CD4-positive, alpha-beta memory T cell (primary cell): Measurements from ENCODE around the gene OSGIN1. TPM values are rescaled to one million over a fixed set of nuclear protein-coding genes. Genes with fewer than 3 reads are reported as not detected.
A peak's percentile ranks its signal among the peaks of the same experiment; 100 is the strongest.
"Not testable (repeated sequence)": the region's sequence is repeated elsewhere in the genome, so short reads cannot be mapped to it uniquely, and the experiment has no call there.

Experiments used
- CTCF ChIA-PET: fragments of 350-600 bp; sonication (Branson Sonifier 250); formaldehyde crosslinking; loops from one replicate; lab custom pipeline; 2021; ENCODE audit warnings: inconsistent platforms; ENCODE audit not compliant: partially characterized antibody; lab: Charles Lee
- POLR2A ChIA-PET: fragments of 350-600 bp; sonication (Branson Sonifier 250); formaldehyde crosslinking; loops from one replicate; lab custom pipeline; 2021; ENCODE audit not compliant: partially characterized antibody; lab: Charles Lee
- DNase-seq, 5 donors: peaks; one replicate each; pipeline versions ENCODE4 v3.0.0 to v3.0.0-alpha.2; 2020 to 2022; ENCODE audit warnings: mixed read lengths in 1 of 5
- H3K27ac ChIP-seq: one replicate; pipeline ENCODE4 v1.7.0; 2013; ENCODE audit warnings: low read depth, low read length
- H3K27me3 ChIP-seq: 2 replicates; pipeline ENCODE4 v1.7.0; 2013; ENCODE audit warnings: mild to moderate bottlenecking, low read length, moderate library complexity; ENCODE audit not compliant: insufficient read depth
- H3K36me3 ChIP-seq: 2 replicates; pipeline ENCODE4 v1.7.0; 2013; ENCODE audit warnings: mild to moderate bottlenecking, low read length, moderate library complexity; ENCODE audit not compliant: insufficient read depth
- H3K4me1 ChIP-seq: 2 replicates; pipeline ENCODE4 v1.7.0; 2013; ENCODE audit warnings: mild to moderate bottlenecking, low read length, moderate library complexity; ENCODE audit not compliant: insufficient read depth
- H3K4me3 ChIP-seq, 2 donors: one replicate each; pipeline ENCODE4 v1.7.0; 2013; ENCODE audit warnings: low read length in 2 of 2, mild to moderate bottlenecking in 1 of 2
- H3K9me3 ChIP-seq, 2 donors: one replicate each; pipeline ENCODE4 v1.7.0; 2013; ENCODE audit warnings: low read length in 2 of 2, control low read depth in 1 of 2; ENCODE audit not compliant: control insufficient read depth in 1 of 2
- H3K27ac Mint-ChIP-seq, 7 donors: one replicate each; pipeline ENCODE4 v1.8.0; 2020 to 2021; ENCODE audit warnings: mixed read lengths in 7 of 7, mild to moderate bottlenecking in 6 of 7, inconsistent platforms in 3 of 7, moderate library complexity in 3 of 7
- H3K27me3 Mint-ChIP-seq, 2 donors: one replicate each; pipeline ENCODE4 v1.8.0; 2020 to 2021; ENCODE audit warnings: mixed read lengths in 2 of 2
- H3K36me3 Mint-ChIP-seq, 2 donors: one replicate each; pipeline ENCODE4 v1.8.0; 2020 to 2021; ENCODE audit warnings: mixed read lengths in 2 of 2, inconsistent platforms in 1 of 2, mild to moderate bottlenecking in 1 of 2
- H3K4me1 Mint-ChIP-seq, 4 donors: one replicate each; pipeline ENCODE4 v1.8.0; 2020 to 2021; ENCODE audit warnings: mixed read lengths in 4 of 4, mild to moderate bottlenecking in 1 of 4
- H3K4me3 Mint-ChIP-seq, 8 donors: one replicate each; pipeline ENCODE4 v1.8.0; 2020 to 2021; ENCODE audit warnings: mixed read lengths in 8 of 8, mild to moderate bottlenecking in 7 of 8, moderate library complexity in 6 of 8, inconsistent platforms in 3 of 8
- H3K9me3 Mint-ChIP-seq, 8 donors: one replicate each; pipeline ENCODE4 v1.8.0; 2020 to 2021; ENCODE audit warnings: mixed read lengths in 8 of 8, mild to moderate bottlenecking in 5 of 8, inconsistent platforms in 3 of 8, moderate library complexity in 1 of 8
- intact Hi-C: fragments of 100-400 bp; cut with micrococcal nuclease; formaldehyde crosslinking; loops from one replicate; pipeline ENCODE4 v1.15.1; 2023
- polyA plus RNA-seq, 2 donors: library from polyadenylated mRNA; unstranded; fragments of 300-500 nt; fragmentation: Illumina TruSeq; gene quantifications; one replicate each; pipeline ENCODE4 v1.2.3, GENCODE V29; 2021
- total RNA-seq, 2 experiments: library from RNA; stranded (reverse); gene quantifications; one replicate each; pipeline ENCODE4 v1.2.3, GENCODE V29; 2021

OSGIN1 gene
- total and polyA plus RNA-seq, 4 experiments from 2014 or later = 0.28 to 1.2 (median 1.1) TPM; not detected in 1

- POLR2A ChIA-PET = interaction anchor here (0.6 kb wide), 1 partner anchor 47 kb away, joined by 3 read pairs; no protein-coding TSS in a partner anchor
- CTCF ChIA-PET = no interaction called here
- no peak overlapping the region for H3K4me3 ChIP-seq
Observed at GRCh38 chr16:83948914-83949723, 3.9 kb upstream of the OSGIN1 start.

GRCh38 chr16:83949724-83950001 is 3.4 kb upstream of the OSGIN1 start:
- H3K27me3 Mint-ChIP-seq = peaks cover 6 to 7% of the 10 kb centered on the region in 2 donors
- peaks cover 0 to 8% (median 4%) of the 10 kb centered on the region in 4 donors for H3K4me1 Mint-ChIP-seq
- ChIA-PET POLR2A (no interaction called here), CTCF (no interaction called here)
- H3K27ac ChIP-seq = no peak overlapping the region
- intact Hi-C loops = no loop called here
- DNase-seq = no peak
- H3K4me3 Mint-ChIP-seq = no peak overlapping the region
- no peaks in the 10 kb centered on the region for H3K36me3 ChIP-seq
- no peaks in the 10 kb centered on the region for H3K27me3 ChIP-seq
- no peak overlapping the region for H3K4me3 ChIP-seq
- peaks cover 10% of the 10 kb centered on the region for H3K4me1 ChIP-seq
- H3K27ac Mint-ChIP-seq = no peak overlapping the region
- no peaks in the 10 kb centered on the region for H3K9me3 ChIP-seq
- no peaks in the 10 kb centered on the region for H3K9me3 Mint-ChIP-seq
- H3K36me3 Mint-ChIP-seq = no peaks in the 10 kb centered on the region

More at GRCh38 chr16:83948914-83949723, 3.9 kb upstream of the OSGIN1 start:
- H3K9me3 Mint-ChIP-seq = no peaks in the 10 kb centered on the region
- peaks cover 3% of the 10 kb centered on the region in 2 donors for H3K27me3 Mint-ChIP-seq
- intact Hi-C loops = no loop called here
- H3K27ac Mint-ChIP-seq = no peak overlapping the region
- no peaks in the 10 kb centered on the region for H3K27me3 ChIP-seq
- H3K9me3 ChIP-seq = no peaks in the 10 kb centered on the region
- H3K36me3 Mint-ChIP-seq = no peaks in the 10 kb centered on the region
- H3K4me3 Mint-ChIP-seq = no peak overlapping the region
- no peak overlapping the region for H3K27ac ChIP-seq
- H3K36me3 ChIP-seq = no peaks in the 10 kb centered on the region
- H3K4me1 Mint-ChIP-seq = peaks cover 0 to 4% (median 4%) of the 10 kb centered on the region in 4 donors
- H3K4me1 ChIP-seq = peaks cover 10% of the 10 kb centered on the region
- DNase-seq = no peak

DNA sequence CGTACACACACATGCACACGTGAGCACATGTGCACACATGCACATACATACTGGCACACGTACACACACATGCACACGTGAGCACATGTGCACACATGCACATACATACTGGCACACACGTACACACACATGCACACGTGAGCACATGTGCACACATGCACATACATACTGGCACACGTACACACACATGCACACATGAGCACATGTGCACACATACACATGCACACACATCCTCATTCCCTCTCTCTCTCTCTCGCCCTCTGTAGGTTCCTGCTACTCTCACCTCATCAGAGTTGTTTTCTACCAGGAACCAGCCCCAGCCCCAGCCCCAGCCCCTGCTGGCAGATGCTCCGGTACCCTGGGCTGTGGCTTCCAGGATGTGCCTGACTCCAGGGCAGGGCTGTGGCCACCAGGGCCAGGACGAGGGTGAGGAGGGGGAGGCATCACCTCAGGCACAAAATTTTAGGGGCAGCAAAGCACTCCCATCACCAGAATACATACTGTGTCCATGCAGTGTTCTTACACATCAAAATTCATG is 2.1 kb upstream of the OSGIN1 start:
- H3K27ac Mint-ChIP-seq, H3K4me1 Mint-ChIP-seq, H3K27me3 ChIP-seq, intact Hi-C loops, H3K27ac ChIP-seq, H3K9me3 ChIP-seq, H3K36me3 ChIP-seq, H3K4me3 Mint-ChIP-seq, CTCF ChIA-PET, DNase-seq, H3K36me3 Mint-ChIP-seq, POLR2A ChIA-PET, H3K4me3 ChIP-seq, H3K9me3 Mint-ChIP-seq: not testable (repeated sequence)
- H3K27me3 Mint-ChIP-seq = peaks cover 10 to 15% of the 10 kb centered on the region in 2 donors
- H3K4me1 ChIP-seq = peaks cover 10% of the 10 kb centered on the region

DNA sequence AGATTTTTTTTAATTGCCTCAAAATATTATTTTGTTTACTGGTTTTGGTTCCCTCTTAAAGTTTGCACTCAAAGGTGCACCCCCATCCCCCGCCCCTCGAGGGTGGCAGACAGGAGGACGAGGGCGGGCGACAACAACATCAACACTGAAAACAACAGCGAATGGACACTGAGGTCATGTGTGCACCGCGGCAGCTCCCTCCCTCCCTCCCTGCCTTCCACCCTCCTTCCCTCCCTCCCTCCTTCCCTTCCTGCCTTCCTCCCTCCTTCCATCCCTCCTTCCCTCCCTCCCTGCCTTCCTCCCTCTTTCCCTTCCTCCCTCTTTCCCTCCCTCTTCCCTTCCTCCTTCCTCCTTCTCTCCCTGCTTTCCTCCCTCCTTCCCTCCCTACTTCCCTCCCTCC is 1.5 kb upstream of the OSGIN1 start:
- Mint-ChIP-seq H3K27me3 (peaks cover 10 to 15% of the 10 kb centered on the region in 2 donors), H3K36me3 (no peaks in the 10 kb centered on the region), H3K4me3 (no peak overlapping the region), H3K9me3 (no peaks in the 10 kb centered on the region), H3K27ac (peak overlapping the region in 1 of 7 donors; percentile 60), H3K4me1 (peaks cover 0 to 8% (median 4%) of the 10 kb centered on the region in 4 donors)
- intact Hi-C loops = no loop called here
- POLR2A ChIA-PET = no interaction called here
- Histone ChIP-seq H3K27ac (no peak overlapping the region), H3K36me3 (no peaks in the 10 kb centered on the region), H3K9me3 (no peaks in the 10 kb centered on the region), H3K27me3 (no peaks in the 10 kb centered on the region), H3K4me3 (no peak overlapping the region), H3K4me1 (peaks cover 10% of the 10 kb centered on the region)
- DNase-seq = no peak
- CTCF ChIA-PET = no interaction called here

- H3K9me3 Mint-ChIP-seq = no peaks in the 10 kb centered on the region
- Histone ChIP-seq H3K4me1 (peaks cover 10% of the 10 kb centered on the region), H3K27ac (no peak overlapping the region), H3K9me3 (no peaks in the 10 kb centered on the region), H3K36me3 (no peaks in the 10 kb centered on the region), H3K27me3 (no peaks in the 10 kb centered on the region), H3K4me3 (no peak overlapping the region)
- POLR2A ChIA-PET = no interaction called here
- intact Hi-C loops = no loop called here
- peaks cover 10 to 15% of the 10 kb centered on the region in 2 donors for H3K27me3 Mint-ChIP-seq
- peaks cover 0 to 8% (median 4%) of the 10 kb centered on the region in 4 donors for H3K4me1 Mint-ChIP-seq
- H3K27ac Mint-ChIP-seq = no peak overlapping the region
- no peak for DNase-seq
- CTCF ChIA-PET = no interaction called here
- H3K36me3 Mint-ChIP-seq = no peaks in the 10 kb centered on the region
- H3K4me3 Mint-ChIP-seq = no peak overlapping the region
Observed at GRCh38 chr16:83952587-83952939, 477 bp upstream of the OSGIN1 start.

GRCh38 chr16:83953796-83954576 is 946 bp downstream of the OSGIN1 start:
- H3K4me1 ChIP-seq = peaks cover 10% of the 10 kb centered on the region
- POLR2A ChIA-PET = interaction anchor here (1.4 kb wide), 1 partner anchor 233 kb away, joined by 3 read pairs; no protein-coding TSS in a partner anchor
- H3K27me3 ChIP-seq = no peaks in the 10 kb centered on the region
- DNase-seq = peak in 1 of 5 donors; percentile 24
- Mint-ChIP-seq H3K27ac (no peak overlapping the region), H3K36me3 (no peaks in the 10 kb centered on the region), H3K4me1 (peaks cover 0 to 8% (median 4%) of the 10 kb centered on the region in 4 donors), H3K4me3 (peak overlapping the region in 4 of 8 donors; percentile 26 to 59 (median 36)), H3K27me3 (peaks cover 10 to 15% of the 10 kb centered on the region in 2 donors), H3K9me3 (no peaks in the 10 kb centered on the region)
- intact Hi-C loops = no loop called here
- no peak overlapping the region for H3K27ac ChIP-seq
- CTCF ChIA-PET = interaction anchor here (1.0 kb wide), 1 partner anchor 222 kb away, joined by 3 read pairs; no protein-coding TSS in a partner anchor
- H3K4me3 ChIP-seq = no peak overlapping the region
- no peaks in the 10 kb centered on the region for H3K36me3 ChIP-seq
- no peaks in the 10 kb centered on the region for H3K9me3 ChIP-seq

DNA sequence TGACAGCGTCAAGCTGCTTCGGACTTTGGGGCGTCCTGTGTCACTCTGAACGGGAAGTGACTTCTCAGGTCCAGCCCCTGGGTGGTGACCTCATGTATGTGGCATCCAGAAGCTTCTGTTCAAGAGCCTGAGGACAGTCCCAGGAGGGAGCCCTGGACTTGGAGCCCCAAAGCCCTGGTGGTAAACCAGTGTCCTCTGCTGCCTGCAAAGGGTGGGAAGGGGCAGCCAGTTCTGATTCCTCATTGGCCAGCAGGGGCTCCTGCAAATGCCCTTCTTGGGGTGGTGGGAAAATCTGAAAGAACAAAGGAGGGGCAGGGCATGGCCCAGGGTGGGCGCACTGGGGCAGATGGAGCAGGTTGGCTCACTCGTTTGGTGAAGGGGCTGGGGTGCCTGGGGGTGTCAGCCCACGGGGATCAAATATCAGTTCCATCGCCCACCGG is 1.6 kb downstream of the OSGIN1 start:
- intact Hi-C loops = no loop called here
- H3K36me3 Mint-ChIP-seq = no peaks in the 10 kb centered on the region
- no peak for DNase-seq
- Histone ChIP-seq H3K4me1 (peaks cover 10% of the 10 kb centered on the region), H3K27me3 (no peaks in the 10 kb centered on the region), H3K9me3 (no peaks in the 10 kb centered on the region), H3K27ac (no peak overlapping the region), H3K36me3 (no peaks in the 10 kb centered on the region), H3K4me3 (no peak overlapping the region)
- ChIA-PET POLR2A (interaction anchor here (1.4 kb wide), 1 partner anchor 233 kb away, joined by 3 read pairs; no protein-coding TSS in a partner anchor), CTCF (no interaction called here)
- H3K27me3 Mint-ChIP-seq = peaks cover 10 to 15% of the 10 kb centered on the region in 2 donors
- no peaks in the 10 kb centered on the region for H3K9me3 Mint-ChIP-seq
- H3K4me3 Mint-ChIP-seq = no peak overlapping the region
- H3K4me1 Mint-ChIP-seq = peaks cover 0 to 8% (median 4%) of the 10 kb centered on the region in 4 donors
- no peak overlapping the region for H3K27ac Mint-ChIP-seq
